H1 (cell line): ENCODE results near the gene CGB5. TPM values are rescaled to one million over a fixed set of nuclear protein-coding genes. Genes with fewer than 3 reads are reported as not detected.

Experiments
- CTCF ChIA-PET: fragments of 300-600 bp; sonication (Branson Sonifier 250); formaldehyde crosslinking; loops from one replicate; lab custom pipeline; 2021; ENCODE audit not compliant: partially characterized antibody; lab: Charles Lee
- POLR2A ChIA-PET: fragments of 300-600 bp; sonication (Branson Sonifier 250); formaldehyde crosslinking; loops from one replicate; lab custom pipeline; 2021; ENCODE audit warnings: inconsistent platforms; ENCODE audit not compliant: partially characterized antibody; lab: Charles Lee
- DNase-seq, 2 experiments: peaks; one replicate each; pipeline versions ENCODE4 v3.0.0 to v3.0.0-alpha.2; 2010 to 2022; ENCODE audit warnings: low spot score in 2 of 2, low read depth in 1 of 2, mixed read lengths in 1 of 2
- FAIRE-seq: peaks from 2 replicates; lab custom pipeline; 2011; peaks lifted over from hg19 to GRCh38; lab: Jason Lieb, UNC
- H2AFZ ChIP-seq: 2 replicates; pipeline ENCODE4 v1.8.1; 2012; ENCODE audit warnings: low read length, inconsistent platforms
- H2AK5ac ChIP-seq: 2 replicates; pipeline ENCODE4 v1.6.1; 2013; ENCODE audit warnings: low read depth, low read length
- H2BK120ac ChIP-seq: replicated peaks from 2 replicates; pipeline ENCODE3; 2013; ENCODE audit warnings: low read depth, low read length, inconsistent platforms
- H2BK12ac ChIP-seq: 2 replicates; pipeline ENCODE4 v1.6.1; 2013; ENCODE audit warnings: low read depth, low read length
- H2BK15ac ChIP-seq: 2 replicates; pipeline ENCODE4 v1.6.1; 2013; ENCODE audit warnings: low read length
- H2BK20ac ChIP-seq: 2 replicates; pipeline ENCODE4 v1.6.1; 2013; ENCODE audit warnings: low read length
- H2BK5ac ChIP-seq: 2 replicates; pipeline ENCODE4 v1.6.1; 2013; ENCODE audit warnings: low read depth, low read length
- H3K14ac ChIP-seq: 2 replicates; pipeline ENCODE4 v1.6.1; 2013; ENCODE audit warnings: inconsistent platforms; ENCODE audit not compliant: insufficient read length
- H3K18ac ChIP-seq: 2 replicates; pipeline ENCODE4 v1.6.1; 2013; ENCODE audit warnings: low read length; ENCODE audit errors: extremely low read depth
- H3K23ac ChIP-seq: 2 replicates; pipeline ENCODE4 v1.6.1; 2013; ENCODE audit warnings: inconsistent platforms; ENCODE audit not compliant: insufficient read length
- H3K23me2 ChIP-seq: 2 replicates; pipeline ENCODE4 v1.6.1; 2013; ENCODE audit warnings: low read depth, low read length
- H3K27ac ChIP-seq: 2 replicates; pipeline ENCODE4 v1.6.1; 2011; ENCODE audit warnings: low read depth, low read length, inconsistent platforms
- H3K27me3 ChIP-seq, 4 experiments: replicated peaks in 1 of 4; 1 replicate in 1 of 4; 2 replicates in 3 of 4; pipeline versions ENCODE4 v1.6.1 to v1.8.1; 2011 to 2013; ENCODE audit warnings: low read length in 3 of 4, mild to moderate bottlenecking in 3 of 4, inconsistent platforms in 2 of 4, mixed read lengths in 2 of 4, moderate library complexity in 1 of 4; ENCODE audit not compliant: control insufficient read depth in 3 of 4, insufficient read depth in 3 of 4; ENCODE audit errors: extremely low read depth in 1 of 4
- H3K36me3 ChIP-seq, 4 experiments: 2 replicates each; pipeline versions ENCODE4 v1.6.1 to v1.8.1; 2011 to 2013; ENCODE audit warnings: mild to moderate bottlenecking in 4 of 4, low read length in 3 of 4, moderate library complexity in 2 of 4, control low read depth in 1 of 4, inconsistent platforms in 1 of 4; ENCODE audit not compliant: insufficient read depth in 4 of 4, control insufficient read depth in 2 of 4
- H3K4ac ChIP-seq: replicated peaks from 2 replicates; pipeline ENCODE3; 2013; ENCODE audit warnings: low read length, low read depth, mixed read lengths, inconsistent platforms; ENCODE audit not compliant: insufficient read length
- H3K4me1 ChIP-seq, 4 experiments: replicated peaks in 1 of 4; 1 replicate in 1 of 4; 2 replicates in 3 of 4; pipeline versions ENCODE4 v1.6.1 to v1.8.1; 2011 to 2013; ENCODE audit warnings: low read length in 3 of 4, inconsistent platforms in 2 of 4, mixed read lengths in 1 of 4; ENCODE audit not compliant: insufficient read depth in 4 of 4, control insufficient read depth in 3 of 4
- H3K4me2 ChIP-seq, 2 experiments: 2 replicates each; pipeline versions ENCODE4 v1.6.1 to v1.8.1; 2011 to 2013; ENCODE audit warnings: low read depth in 2 of 2, low read length in 2 of 2, control low read depth in 1 of 2, inconsistent platforms in 1 of 2, mild to moderate bottlenecking in 1 of 2; ENCODE audit not compliant: insufficient read depth in 1 of 2
- H3K4me3 ChIP-seq, 4 experiments: fragments of 200-600, 300-600 bp in 1 of 4; sonication (generic), shearing (Covaris generic), sonication (Bioruptor Twin) in 1 of 4; 2 replicates each; pipeline versions ENCODE4 v1.5.1 to v1.8.1; 2011 to 2016; ENCODE audit warnings: low read length in 4 of 4, low read depth in 3 of 4, control low read depth in 2 of 4, inconsistent platforms in 2 of 4, mild to moderate bottlenecking in 2 of 4, mixed read lengths in 1 of 4, moderate library complexity in 1 of 4; ENCODE audit not compliant: insufficient read depth in 2 of 4; ENCODE audit errors: extremely low read depth in 1 of 4
- H3K56ac ChIP-seq: replicated peaks from 2 replicates; pipeline ENCODE3; 2013; ENCODE audit warnings: low read depth, mild to moderate bottlenecking, mixed read lengths, low read length, inconsistent platforms; ENCODE audit not compliant: insufficient read length
- H3K79me1 ChIP-seq: 2 replicates; pipeline ENCODE4 v1.6.1; 2013; ENCODE audit warnings: low read depth, low read length, control low read depth
- H3K79me2 ChIP-seq, 2 experiments: 2 replicates each; pipeline versions ENCODE4 v1.6.1 to v1.8.1; 2012 to 2013; ENCODE audit warnings: low read length in 2 of 2, mild to moderate bottlenecking in 2 of 2, inconsistent platforms in 1 of 2; ENCODE audit not compliant: insufficient read depth in 2 of 2, control insufficient read depth in 1 of 2
- H3K9ac ChIP-seq, 4 experiments: replicated peaks in 1 of 4; 1 replicate in 1 of 4; 2 replicates in 3 of 4; pipeline versions ENCODE4 v1.6.1 to v1.8.1; 2011 to 2013; ENCODE audit warnings: low read depth in 3 of 4, low read length in 3 of 4, control low read depth in 2 of 4, mild to moderate bottlenecking in 2 of 4, moderate library complexity in 2 of 4, inconsistent platforms in 1 of 4; ENCODE audit errors: extremely low read depth in 1 of 4
- H3K9me3 ChIP-seq, 2 experiments: 2 replicates each; pipeline versions ENCODE4 v1.6.1 to v1.8.1; 2012 to 2013; ENCODE audit warnings: mild to moderate bottlenecking in 2 of 2, moderate library complexity in 2 of 2, control low read depth in 1 of 2, inconsistent platforms in 1 of 2, low read depth in 1 of 2, low read length in 1 of 2, mixed read lengths in 1 of 2; ENCODE audit not compliant: insufficient read depth in 2 of 2
- H4K20me1 ChIP-seq, 2 experiments: replicated peaks in 1 of 2; 2 replicates each; pipeline versions ENCODE3 to v1.8.1; 2011 to 2013; ENCODE audit warnings: inconsistent platforms in 2 of 2, low read length in 2 of 2, mild to moderate bottlenecking in 1 of 2; ENCODE audit not compliant: insufficient read depth in 2 of 2, control insufficient read depth in 1 of 2
- H4K5ac ChIP-seq: 2 replicates; pipeline ENCODE4 v1.6.1; 2013; ENCODE audit warnings: low read length, low read depth, mixed read lengths, inconsistent platforms; ENCODE audit not compliant: insufficient read length
- H4K8ac ChIP-seq: 2 replicates; pipeline ENCODE4 v1.8.0; 2013; ENCODE audit warnings: mild to moderate bottlenecking, moderate library complexity, low read length, inconsistent platforms; ENCODE audit not compliant: insufficient read depth; ENCODE audit errors: extremely low read depth
- H4K91ac ChIP-seq: replicated peaks from 2 replicates; pipeline ENCODE3; 2013; ENCODE audit warnings: low read length, mixed read lengths, inconsistent platforms; ENCODE audit not compliant: insufficient read length
- ASH2L ChIP-seq: fragments of 200-600, 300-600 bp; sonication (generic); IDR thresholded peaks from one replicate; pipeline ENCODE4 v1.7.1; 2017; ENCODE audit warnings: low read length
- CEBPB ChIP-seq: IDR thresholded peaks from 2 replicates; pipeline ENCODE4 v1.6.1; 2012; ENCODE audit warnings: low read depth, low read length
- CTBP2 ChIP-seq: IDR thresholded peaks from 2 replicates; pipeline ENCODE4 v1.7.0; 2011; ENCODE audit warnings: borderline replicate concordance, mild to moderate bottlenecking, moderate library complexity, mixed read lengths, low read length; ENCODE audit not compliant: insufficient read depth, insufficient read length
- NANOG ChIP-seq: IDR thresholded peaks from 2 replicates; pipeline ENCODE4 v1.6.1; 2011; ENCODE audit warnings: low read length, low read depth, mild to moderate bottlenecking, inconsistent platforms; ENCODE audit not compliant: insufficient read depth, poor library complexity, severe bottlenecking
- POU5F1 ChIP-seq: IDR thresholded peaks from 2 replicates; pipeline ENCODE4 v1.6.1; 2011; ENCODE audit warnings: low read depth, mild to moderate bottlenecking, low read length, moderate library complexity
- SAP30 ChIP-seq: fragments of 300-600 bp; sonication (generic); IDR thresholded peaks from 2 replicates; pipeline ENCODE4 v1.7.1; 2012; ENCODE audit warnings: low read length, moderate library complexity, mild to moderate bottlenecking, inconsistent platforms; ENCODE audit not compliant: insufficient read depth, insufficient replicate concordance
- SIN3A ChIP-seq, 2 experiments: IDR thresholded peaks in 1 of 2; conservative IDR thresholded peaks in 1 of 2; 2 replicates each; pipeline ENCODE4 v1.6.1; 2011 to 2012; ENCODE audit warnings: low read length in 2 of 2, improper control_type of control experiment in 1 of 2, low read depth in 1 of 2, mild to moderate bottlenecking in 1 of 2
- SIX5 ChIP-seq: IDR thresholded peaks from 2 replicates; pipeline ENCODE4 v1.6.1; 2011; ENCODE audit warnings: mild to moderate bottlenecking, low read depth, low read length
- WGBS, 2 experiments: shearing (Covaris generic) in 1 of 2; methylation state at CpG; one replicate each; pipeline versions ENCODE4 v1.1.6 to v1.1.7; 2013 to 2015; ENCODE audit warnings: low lambda C conversion rate in 2 of 2, mixed read lengths in 2 of 2, inconsistent platforms in 1 of 2, low coverage in 1 of 2, missing lambda C conversion rate in 1 of 2; ENCODE audit not compliant: insufficient replicate concordance in 2 of 2, insufficient coverage in 1 of 2, insufficient read length in 1 of 2; ENCODE audit errors: extremely low coverage in 1 of 2, missing lambda C conversion rate in 1 of 2; 5-methylcytosine and 5-hydroxymethylcytosine counted together
- polyA plus RNA-seq, 7 experiments: library from polyadenylated mRNA; depleted of rRNA in 3 of 7; stranded (reverse) in 5 of 7; unstranded in 2 of 7; fragments of >200 nt in 5 of 7; fragments of 200-250 nt in 2 of 7; gene quantifications; 1 replicate in 5 of 7; 2 replicates in 1 of 7; 4 replicates in 1 of 7; pipeline versions ENCODE4 v1.2.1 to v1.2.3, GENCODE V29; 2011 to 2013; ENCODE audit warnings: missing spikeins in 2 of 7, mixed read lengths in 2 of 7
- total RNA-seq: library from RNA; stranded (reverse); fragmentation: NEBNext Ultra II Directional; extraction: Animal tissue kit (Norgen Biotek cat#: 25700); gene quantifications from 2 replicates; pipeline ENCODE4 v1.2.1, GENCODE V29; 2021
- TF ChIP-seq, protein P1 (sequence below): IDR thresholded peaks from 2 replicates; pipeline ENCODE4 v1.6.1; 2012; ENCODE audit warnings: inconsistent platforms
- TF ChIP-seq, protein P2 (sequence below): IDR thresholded peaks from 2 replicates; pipeline ENCODE4 v1.6.1; 2012; ENCODE audit warnings: low read length, inconsistent platforms

CGB5 gene
- total and polyA plus RNA-seq, 2 of the 8 experiments (the other 6 are each of a cell fraction or from before 2014, with no cell fraction given) = 0.63 to 0.68 TPM

DNA sequence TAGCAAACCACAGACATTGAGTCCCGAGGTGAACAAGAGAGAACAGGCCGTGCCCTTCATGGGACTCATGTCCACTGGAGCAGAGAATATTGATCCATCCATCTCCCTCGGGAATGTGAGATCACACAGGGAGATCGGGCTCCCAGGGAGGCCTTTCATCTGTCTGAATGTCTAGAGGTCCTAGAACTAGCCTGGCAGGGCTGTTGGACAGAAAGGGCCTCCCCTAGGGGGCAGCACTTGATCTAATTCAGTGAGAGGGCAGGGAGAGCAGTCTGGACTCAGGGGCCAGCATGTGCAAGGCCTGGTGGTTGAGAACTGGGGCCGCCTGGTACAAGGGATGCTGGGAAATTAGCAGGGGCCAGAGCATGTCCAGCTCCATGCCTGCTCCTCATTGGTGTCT is 45.7 kb upstream of the CGB5 start:
- Histone ChIP-seq H2BK12ac (no peak overlapping the region), H2AK5ac (no peak overlapping the region), H3K27me3 (no peaks in the 10 kb centered on the region), H4K20me1 (peaks cover 4 to 6% of the 10 kb centered on the region in 2 experiments), H4K5ac (no peak overlapping the region), H2BK20ac (no peak overlapping the region), H3K4me1 (peaks cover 0 to 6% (median 3%) of the 10 kb centered on the region in 4 experiments; a peak in 2 of 7 replicates), H2AFZ (no peak overlapping the region), H3K4me2 (no peak overlapping the region), H3K4me3 (no peak overlapping the region), H2BK120ac (no peak overlapping the region), H3K18ac (no peak overlapping the region), H4K91ac (no peak overlapping the region), H3K14ac (no peak overlapping the region), H3K4ac (no peak overlapping the region), H3K9me3 (no peaks in the 10 kb centered on the region), H3K79me1 (peaks cover 10% of the 10 kb centered on the region), H4K8ac (no peak overlapping the region), H2BK15ac (no peak overlapping the region), H3K23me2 (peaks cover 4% of the 10 kb centered on the region; the same call in 1 of the 2 replicates), H3K23ac (no peak overlapping the region), H3K9ac (no peak overlapping the region), H3K56ac (no peak overlapping the region), H2BK5ac (no peak overlapping the region), H3K36me3 (peaks cover 0 to 6% (median 2%) of the 10 kb centered on the region in 4 experiments; a peak in 5 of 8 replicates), H3K79me2 (peaks cover 11 to 26% of the 10 kb centered on the region in 2 experiments; a peak in 3 of 4 replicates), H3K27ac (no peak overlapping the region)
- CTCF ChIA-PET = interaction anchor here (0.9 to 6.2 kb wide), 27 partner anchors 9 to 330 kb away, joined by 3 to 66 read pairs (median 5); partner anchors contain the start of genes CGB2, KCNA7, LHB and NTF4
- FAIRE-seq (no peak), DNase-seq (peak in 1 of 2 experiments; percentile 93)
- WGBS, 2 experiments = 73% methylated on average over 5 of the region's 5 CpGs; no CpG with 5 or more reads in 1 of the 2 experiments
- POLR2A ChIA-PET = interaction anchor here (0.8 to 1.1 kb wide), 4 partner anchors 14 to 34 kb away, joined by 3 read pairs; a partner anchor contains a TSS
- no peak for TF ChIP-seq POU5F1
- TF ChIP-seq SAP30 = no peak
- no peak for TF ChIP-seq CTBP2
- no peak for TF ChIP-seq ASH2L
- no peak for TF ChIP-seq SIX5
- TF ChIP-seq NANOG = no peak
- no peak for TF ChIP-seq SIN3A (conservative IDR thresholded peaks at IDR 0.05 in 1 of 2, IDR thresholded peaks at IDR 0.05 in 1 of 2; ENCODE audit: low read depth in 1 of 2, low read length in 2 of 2)
- no peak for TF ChIP-seq CEBPB
- TF ChIP-seq, protein P1, sequence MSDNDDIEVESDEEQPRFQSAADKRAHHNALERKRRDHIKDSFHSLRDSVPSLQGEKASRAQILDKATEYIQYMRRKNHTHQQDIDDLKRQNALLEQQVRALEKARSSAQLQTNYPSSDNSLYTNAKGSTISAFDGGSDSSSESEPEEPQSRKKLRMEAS = peak; percentile 43; the same call in 1 of the 2 replicates
- TF ChIP-seq, protein P2, sequence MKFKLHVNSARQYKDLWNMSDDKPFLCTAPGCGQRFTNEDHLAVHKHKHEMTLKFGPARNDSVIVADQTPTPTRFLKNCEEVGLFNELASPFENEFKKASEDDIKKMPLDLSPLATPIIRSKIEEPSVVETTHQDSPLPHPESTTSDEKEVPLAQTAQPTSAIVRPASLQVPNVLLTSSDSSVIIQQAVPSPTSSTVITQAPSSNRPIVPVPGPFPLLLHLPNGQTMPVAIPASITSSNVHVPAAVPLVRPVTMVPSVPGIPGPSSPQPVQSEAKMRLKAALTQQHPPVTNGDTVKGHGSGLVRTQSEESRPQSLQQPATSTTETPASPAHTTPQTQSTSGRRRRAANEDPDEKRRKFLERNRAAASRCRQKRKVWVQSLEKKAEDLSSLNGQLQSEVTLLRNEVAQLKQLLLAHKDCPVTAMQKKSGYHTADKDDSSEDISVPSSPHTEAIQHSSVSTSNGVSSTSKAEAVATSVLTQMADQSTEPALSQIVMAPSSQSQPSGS = no peak
